Measurements from ENCODE around the gene TMOD1. TPM values are rescaled to one million over a fixed set of nuclear protein-coding genes. Genes with fewer than 3 reads are reported as not detected.

TMOD1 gene
- total and polyA plus RNA-seq, 2 experiments from 2014 or later = 0.69 to 4.5 TPM

- no peaks in the 10 kb centered on the region for H3K36me3 Mint-ChIP-seq (ENCODE audit: low read depth)
- H3K27me3 ChIP-seq (ENCODE audit: insufficient read depth) = no peaks in the 10 kb centered on the region
- peaks cover 4% of the 10 kb centered on the region for H3K27me3 Mint-ChIP-seq (ENCODE audit: insufficient read depth, low read depth, poor library complexity)
- no peak for DNase-seq (ENCODE audit: low spot score)
- no peak overlapping the region for H3K4me3 Mint-ChIP-seq
- H3K36me3 ChIP-seq (ENCODE audit: insufficient read depth) = no peaks in the 10 kb centered on the region
- H3K4me1 ChIP-seq (ENCODE audit: insufficient read depth) = no peaks in the 10 kb centered on the region
- no peaks in the 10 kb centered on the region for H3K9me3 Mint-ChIP-seq
- H3K27ac ChIP-seq (ENCODE audit: low read depth) = no peak overlapping the region
- H3F3A ChIP-seq (replicated peaks; ENCODE audit: low read depth) = no peaks in the 10 kb centered on the region
- no peaks in the 10 kb centered on the region for H4K20me1 ChIP-seq (replicated peaks; ENCODE audit: insufficient read depth)
- no peak for TF ChIP-seq ETS1 (IDR thresholded peaks at IDR 0.05)
- no peak for TF ChIP-seq JUNB (IDR thresholded peaks at IDR 0.05; ENCODE audit: unreplicated experiment)
- no peak for TF ChIP-seq REST (IDR thresholded peaks at IDR 0.05; ENCODE audit: unreplicated experiment)
- no peak for TF ChIP-seq ZNF331 (CRISPR knock-in tag; IDR thresholded peaks at IDR 0.05; ENCODE audit: low read depth)
- no peak for TF ChIP-seq POLR2AphosphoS5 (IDR thresholded peaks at IDR 0.05; ENCODE audit: low read depth)
- TF ChIP-seq ZNF114 (CRISPR knock-in tag; IDR thresholded peaks at IDR 0.05) = no peak
- TF ChIP-seq NANOG (IDR thresholded peaks at IDR 0.05; ENCODE audit: borderline replicate concordance) = no peak
- H3K4me2 ChIP-seq = no peak overlapping the region
- no peak overlapping the region for H3K4me3 ChIP-seq
- no peak for ATAC-seq
- no peak overlapping the region for H2AFZ ChIP-seq
- H3K27ac Mint-ChIP-seq = no peak overlapping the region
- H3K79me2 ChIP-seq (replicated peaks; ENCODE audit: insufficient read depth) = no peaks in the 10 kb centered on the region
- H3K9me2 ChIP-seq (ENCODE audit: insufficient read depth) = no peaks in the 10 kb centered on the region
- H3K4me1 Mint-ChIP-seq = peaks cover 4% of the 10 kb centered on the region
Measured at GRCh38 chr9:97459326-97459725, 42.1 kb upstream of the TMOD1 start.

- H3K27ac Mint-ChIP-seq = no peak overlapping the region
- H3K4me3 Mint-ChIP-seq = no peak overlapping the region
- H3K36me3 Mint-ChIP-seq (ENCODE audit: low read depth) = no peaks in the 10 kb centered on the region
- Histone ChIP-seq H3K9me2 (ENCODE audit: insufficient read depth) (no peaks in the 10 kb centered on the region), H3K4me2 (no peak overlapping the region), H3K4me1 (ENCODE audit: insufficient read depth) (no peaks in the 10 kb centered on the region), H3F3A (replicated peaks; ENCODE audit: low read depth) (no peaks in the 10 kb centered on the region), H3K4me3 (no peak overlapping the region), H3K27me3 (ENCODE audit: insufficient read depth) (no peaks in the 10 kb centered on the region), H2AFZ (no peak overlapping the region), H4K20me1 (replicated peaks; ENCODE audit: insufficient read depth) (no peaks in the 10 kb centered on the region), H3K27ac (ENCODE audit: low read depth) (no peak overlapping the region), H3K36me3 (ENCODE audit: insufficient read depth) (no peaks in the 10 kb centered on the region), H3K79me2 (replicated peaks; ENCODE audit: insufficient read depth) (no peaks in the 10 kb centered on the region)
- no peaks in the 10 kb centered on the region for H3K9me3 Mint-ChIP-seq
- ATAC-seq (no peak), DNase-seq (ENCODE audit: low spot score) (no peak)
- H3K4me1 Mint-ChIP-seq = peaks cover 4% of the 10 kb centered on the region
- no peaks in the 10 kb centered on the region for H3K27me3 Mint-ChIP-seq (ENCODE audit: insufficient read depth, low read depth, poor library complexity)
- no peak for TF ChIP-seq EZH2phosphoT487 (IDR thresholded peaks at IDR 0.05; ENCODE audit: unreplicated experiment)
- TF ChIP-seq POLR2AphosphoS5 (IDR thresholded peaks at IDR 0.05; ENCODE audit: low read depth) = no peak
- no peak for TF ChIP-seq REST (IDR thresholded peaks at IDR 0.05; ENCODE audit: unreplicated experiment)
- TF ChIP-seq JUNB (IDR thresholded peaks at IDR 0.05; ENCODE audit: unreplicated experiment) = no peak
- TF ChIP-seq ZNF331 (CRISPR knock-in tag; IDR thresholded peaks at IDR 0.05; ENCODE audit: low read depth) = no peak
- no peak for TF ChIP-seq EZH2 (IDR thresholded peaks at IDR 0.05; ENCODE audit: low read depth, unreplicated experiment)
Measured at GRCh38 chr9:97462159-97462558, 39.3 kb upstream of the TMOD1 start.

Measured in GM23338 (cell line).